HG03103 (cell line): ENCODE results near the gene KANK4.

Source experiments
- ATAC-seq: cut with Tn5 transposase; IDR thresholded peaks from one replicate; pipeline ENCODE4 v1.9.1; 2021; ENCODE audit warnings: low read depth; ENCODE audit not compliant: unreplicated experiment

Gene KANK4

GRCh38 chr1:62213075-62213914, 105.9 kb downstream of the KANK4 start:
- no peak for ATAC-seq

- no peak for ATAC-seq
Observed at GRCh38 chr1:62212411-62212810, 106.8 kb downstream of the KANK4 start.

- no peak for ATAC-seq
Observed at GRCh38 chr1:62210960-62211359, 108.3 kb downstream of the KANK4 start.

- ATAC-seq: no peak
Observed at GRCh38 chr1:62209931-62210595, 109.2 kb downstream of the KANK4 start.

GRCh38 chr1:62208970-62209369, 110.3 kb downstream of the KANK4 start:
- no peak for ATAC-seq

- no peak for ATAC-seq
Observed at GRCh38 chr1:62208087-62208486, 111.1 kb downstream of the KANK4 start.

- no peak for ATAC-seq
Observed at GRCh38 chr1:62207187-62207586, 112.0 kb downstream of the KANK4 start.

DNA sequence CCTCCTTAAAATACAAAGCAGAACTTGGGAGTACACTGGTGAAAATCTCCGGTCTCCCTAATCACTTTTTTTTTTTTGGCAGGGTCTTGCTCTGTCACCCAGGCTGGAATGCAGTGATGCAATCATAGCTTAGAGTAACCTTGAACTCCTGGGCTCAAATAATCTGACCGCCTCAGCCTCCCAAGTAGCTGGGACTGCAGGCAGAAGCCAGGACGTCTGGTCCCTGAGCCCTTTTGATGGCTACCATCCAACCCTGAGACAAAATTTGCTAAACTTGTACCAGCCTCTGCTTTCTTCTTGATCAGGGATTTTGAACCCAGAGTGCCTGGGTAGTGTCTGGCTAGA, 120.5 kb downstream of the KANK4 start:
- ATAC-seq: no peak

- ATAC-seq: no peak
Observed at GRCh38 chr1:62198069-62198780, 121.0 kb downstream of the KANK4 start.

- no peak for ATAC-seq
Observed at GRCh38 chr1:62196086-62196690, 123.0 kb downstream of the KANK4 start.

DNA sequence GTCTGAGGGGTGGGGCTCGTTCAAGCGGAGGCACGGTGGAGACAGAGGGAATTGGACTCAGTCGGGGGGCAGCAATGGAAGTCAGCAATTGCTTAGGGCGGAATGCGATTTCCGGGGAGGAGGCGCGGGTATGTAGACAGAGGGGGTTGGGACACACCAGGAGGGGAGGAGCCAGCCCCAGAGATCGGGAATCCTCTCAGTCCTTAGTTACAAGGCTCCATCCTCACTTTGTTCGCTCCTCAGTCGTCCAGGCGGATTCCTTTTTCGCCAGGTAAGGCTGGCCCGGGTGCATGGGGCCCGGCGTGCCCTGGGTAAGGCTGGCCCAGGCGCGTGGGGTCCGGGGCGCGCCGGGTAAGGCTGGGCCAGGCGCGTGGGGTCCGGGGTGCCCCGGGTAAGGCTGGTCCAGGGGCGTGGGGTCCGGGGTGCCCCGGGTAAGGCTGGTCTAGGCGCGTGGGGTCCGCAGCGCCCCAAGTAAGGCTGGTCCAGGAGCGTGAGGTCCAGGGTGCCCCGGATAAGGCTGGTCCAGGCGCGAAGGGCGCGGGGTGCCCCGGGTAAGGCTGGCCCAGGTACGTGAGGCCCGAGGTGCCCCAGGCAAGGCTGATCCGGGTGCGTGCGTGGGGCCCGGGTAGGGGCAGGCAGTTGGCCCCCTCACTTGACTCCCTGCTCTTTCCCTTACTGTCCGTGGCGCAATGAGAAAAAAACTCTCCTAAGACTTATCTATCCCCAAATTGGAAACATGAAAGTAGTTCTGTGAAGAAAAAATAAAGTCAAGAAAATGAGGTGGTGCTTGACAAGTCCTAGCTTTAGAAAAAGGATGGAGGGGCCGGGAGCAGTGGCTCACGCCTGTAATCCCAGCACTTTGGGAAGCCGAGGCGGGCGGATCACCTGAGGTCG, 124.3 kb downstream of the KANK4 start, which contains the start of gene L1TD1:
L1TD1 (plus strand) TSS at position 199 of the 894 bp plus-strand sequence. CDS start 11,780 bp downstream, outside the sequence.
- ATAC-seq: no peak

- no peak for ATAC-seq
Observed at GRCh38 chr1:62188111-62188510, 131.1 kb downstream of the KANK4 start.

GRCh38 chr1:62187548-62187947, 131.7 kb downstream of the KANK4 start:
- no peak for ATAC-seq
